Small intestine (tissue), 7 donors: ENCODE results near the gene TEAD2. TPM values are rescaled to one million over a fixed set of nuclear protein-coding genes. Genes with fewer than 3 reads are reported as not detected.

Experiments used
- DNase-seq, 2 donors: peaks; one replicate each; pipeline versions ENCODE4 v3.0.0 to v3.0.0-alpha.2; 2013
- FAIRE-seq: peaks from 2 replicates; lab custom pipeline; 2012; peaks lifted over from hg19 to GRCh38; lab: Jason Lieb, UNC
- H3K27ac ChIP-seq, 3 donors: one replicate each; pipeline ENCODE4 v1.5.1; 2013; ENCODE audit warnings: low read length in 2 of 3, mild to moderate bottlenecking in 2 of 3, control low read depth in 1 of 3, inconsistent platforms in 1 of 3, low read depth in 1 of 3, moderate library complexity in 1 of 3
- H3K27me3 ChIP-seq, 3 donors: one replicate each; pipeline ENCODE4 v1.6.1; 2013; ENCODE audit warnings: low read length in 3 of 3, inconsistent platforms in 1 of 3; ENCODE audit not compliant: control insufficient read depth in 3 of 3, insufficient read depth in 3 of 3
- H3K36me3 ChIP-seq, 3 donors: one replicate each; pipeline ENCODE4 v1.6.1; 2013; ENCODE audit warnings: low read length in 3 of 3, inconsistent platforms in 1 of 3, low read depth in 1 of 3, mild to moderate bottlenecking in 1 of 3, moderate library complexity in 1 of 3; ENCODE audit not compliant: control insufficient read depth in 3 of 3, insufficient read depth in 2 of 3
- H3K4me1 ChIP-seq, 3 donors: one replicate each; pipeline ENCODE4 v1.6.1; 2013; ENCODE audit warnings: low read length in 2 of 3, inconsistent platforms in 1 of 3, low read depth in 1 of 3, mild to moderate bottlenecking in 1 of 3, moderate library complexity in 1 of 3; ENCODE audit not compliant: control insufficient read depth in 3 of 3, insufficient read depth in 2 of 3
- H3K4me3 ChIP-seq, 3 donors: one replicate each; pipeline ENCODE4 v1.5.1; 2013; ENCODE audit warnings: low read length in 3 of 3, control low read depth in 1 of 3, inconsistent platforms in 1 of 3, low read depth in 1 of 3, mild to moderate bottlenecking in 1 of 3, moderate library complexity in 1 of 3
- H3K9me3 ChIP-seq, 2 donors: one replicate each; pipeline ENCODE4 v1.6.1; 2013; ENCODE audit warnings: low read depth in 1 of 2, low read length in 1 of 2; ENCODE audit not compliant: control insufficient read depth in 2 of 2, insufficient read depth in 1 of 2
- WGBS, 3 donors: extraction: QIAGEN DNeasy Blood & Tissue Kit; methylation state at CpG; one replicate each; pipeline ENCODE4 v1.1.7; 2013; 5-methylcytosine and 5-hydroxymethylcytosine counted together
- polyA plus RNA-seq, 4 donors: library from polyadenylated mRNA; stranded (reverse) in 3 of 4; unstranded in 1 of 4; fragments of 200-250 nt in 3 of 4; fragments of 120-200 nt in 1 of 4; gene quantifications; one replicate each; pipeline versions ENCODE4 v1.2.1 to v1.2.3, GENCODE V29; 2013
- donor health status: healthy with polysubstance abuse.
- donor health status: control.
- donor health status: control.
- donor health status: Bipolar disorder and iron deficiency.
- donor health status: healthy.

Gene TEAD2
- polyA plus RNA-seq, 4 donors, result 1.8 to 17.2 (median 8.8) TPM

DNA sequence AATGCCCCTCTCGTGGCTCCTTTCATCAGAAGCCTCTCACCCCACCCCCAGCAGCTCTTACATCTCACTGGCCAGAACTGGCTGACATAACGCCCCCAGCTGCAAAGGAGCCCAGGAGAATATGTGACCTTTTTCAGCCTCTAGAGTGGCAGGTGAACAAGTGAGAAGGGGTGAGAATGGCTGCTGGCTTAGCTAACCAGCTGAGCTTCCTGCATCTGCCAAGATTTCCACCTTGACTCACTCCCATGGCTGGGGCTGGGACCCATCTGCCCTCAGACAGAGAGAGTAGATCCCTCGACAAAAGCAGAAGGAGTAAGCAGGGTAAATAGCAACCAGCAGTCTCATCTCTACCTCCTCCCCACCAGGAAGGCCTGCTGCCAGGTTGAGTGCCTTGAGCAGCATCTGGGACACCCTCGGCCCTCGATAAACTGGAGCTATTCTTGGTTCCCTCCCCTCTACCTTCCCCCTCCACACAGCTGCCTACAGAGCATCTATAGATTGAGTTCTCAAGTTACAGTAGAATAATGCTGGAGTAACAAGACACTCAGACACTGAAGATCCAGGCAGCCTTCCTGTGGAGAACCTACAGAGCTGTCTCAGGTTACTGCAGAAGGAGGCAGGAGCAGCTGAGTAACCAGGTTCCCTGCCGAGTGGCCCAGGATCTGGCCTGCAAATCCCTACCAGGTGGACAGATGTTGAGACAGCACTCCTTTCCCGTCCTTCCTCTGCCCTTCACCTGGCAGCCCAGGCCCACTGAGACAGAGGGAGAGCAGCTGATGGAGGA is 41.4 kb upstream of the TEAD2 start:
- DNase-seq, result no peak
- Histone ChIP-seq H3K36me3 (no peaks in the 10 kb centered on the region), H3K4me3 (no peak overlapping the region), H3K27me3 (peaks cover 0 to 6% (median 0%) of the 10 kb centered on the region in 3 donors), H3K4me1 (no peaks in the 10 kb centered on the region), H3K9me3 (no peaks in the 10 kb centered on the region), H3K27ac (no peak overlapping the region)
- no peak for FAIRE-seq
- WGBS, 3 donors, result 54 to 63% (median 60%) methylated on average over 7 of the region's 7 CpGs

DNA sequence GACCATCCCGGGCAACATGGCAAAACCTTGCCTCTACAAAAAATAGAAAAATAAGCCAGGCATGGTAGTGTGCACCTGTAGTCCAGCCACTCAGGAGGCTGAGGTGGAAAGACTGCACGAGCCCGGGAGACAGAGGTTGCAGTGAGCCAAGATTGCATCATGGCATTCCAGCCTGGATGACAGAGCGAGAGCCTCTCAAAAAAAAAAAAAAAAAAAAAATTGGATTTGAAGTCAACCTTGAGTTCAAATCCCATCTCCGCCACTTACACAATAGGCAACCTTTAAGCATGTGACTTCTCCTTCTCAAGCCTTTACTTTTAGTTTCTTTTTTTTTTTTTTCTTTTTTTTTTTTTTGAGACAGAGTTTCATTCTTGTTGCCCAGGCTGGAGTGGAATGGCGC is 37.8 kb upstream of the TEAD2 start:
- Histone ChIP-seq H3K27me3 (peaks cover 0 to 2% (median 0%) of the 10 kb centered on the region in 3 donors), H3K9me3 (no peaks in the 10 kb centered on the region), H3K4me3 (no peak overlapping the region), H3K36me3 (no peaks in the 10 kb centered on the region), H3K4me1 (no peaks in the 10 kb centered on the region), H3K27ac (no peak overlapping the region)
- DNase-seq, result no peak
- FAIRE-seq, result no peak
- 89 to 96% (median 95%) methylated on average over 6 of the region's 6 CpGs for WGBS, 3 donors

DNA sequence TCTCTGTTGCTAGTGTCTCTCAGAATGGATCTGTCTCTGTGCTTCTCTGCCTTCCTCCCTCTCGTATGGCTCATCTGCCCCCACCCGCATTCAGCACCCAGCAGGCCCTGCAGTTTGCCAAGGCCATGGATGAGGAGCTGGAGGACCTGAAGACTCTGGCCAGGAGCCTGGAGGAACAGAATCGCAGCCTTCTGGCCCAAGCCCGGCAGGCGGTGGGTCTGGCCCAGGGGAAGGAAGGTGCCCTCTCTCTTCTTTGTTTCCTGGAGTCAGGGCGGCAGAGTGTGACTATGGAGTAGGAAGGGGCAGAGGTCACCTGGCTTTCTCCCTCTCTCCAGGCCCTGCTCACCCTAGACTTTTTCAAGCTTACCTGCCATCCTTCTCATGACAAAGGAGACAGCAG is 36.7 kb upstream of the TEAD2 start:
- DNase-seq, result no peak
- FAIRE-seq, result no peak

DNA sequence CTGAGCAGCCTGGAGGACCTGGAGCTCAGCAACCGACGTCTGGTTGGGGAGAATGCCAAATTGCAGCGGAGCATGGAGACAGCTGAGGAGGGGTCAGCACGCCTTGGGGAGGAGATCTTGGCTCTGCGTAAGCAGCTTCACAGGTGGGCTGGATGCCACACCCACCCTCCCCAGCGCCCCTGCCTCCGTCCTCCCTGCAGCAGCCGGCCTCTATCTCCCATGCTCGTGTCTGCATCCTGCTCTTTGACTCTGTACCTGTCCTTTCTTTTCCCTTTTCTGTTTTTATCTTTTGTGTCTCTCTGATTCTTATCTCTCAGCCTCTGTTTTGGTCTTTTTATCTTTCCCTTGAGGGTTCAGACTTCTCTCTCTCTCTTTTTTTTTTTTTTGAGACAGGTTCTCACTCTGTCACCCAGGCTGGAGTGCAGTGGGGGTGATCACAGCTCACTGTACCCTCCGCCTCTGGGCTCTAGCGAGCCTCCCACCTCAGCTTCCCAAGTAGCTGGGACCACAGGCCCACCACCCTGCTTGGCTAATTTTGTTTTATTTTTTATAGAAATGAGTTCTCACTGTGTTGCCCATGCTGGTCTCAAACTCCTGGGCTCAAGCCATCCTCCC is 35.9 kb upstream of the TEAD2 start:
- 64 to 77% (median 71%) methylated on average over 11 of the region's 11 CpGs for WGBS, 3 donors
- H3K36me3 ChIP-seq, result no peaks in the 10 kb centered on the region
- no peak overlapping the region for H3K27ac ChIP-seq
- H3K27me3 ChIP-seq, result peaks cover 0 to 16% (median 0%) of the 10 kb centered on the region in 3 donors
- H3K4me1 ChIP-seq, result no peaks in the 10 kb centered on the region
- H3K9me3 ChIP-seq, result no peaks in the 10 kb centered on the region
- FAIRE-seq, result no peak
- no peak overlapping the region for H3K4me3 ChIP-seq
- DNase-seq, result no peak

More for the DNA sequence above, 36.7 kb upstream of the TEAD2 start:
- 68 to 84% (median 76%) methylated on average over 6 of the region's 6 CpGs for WGBS, 3 donors
- Histone ChIP-seq H3K4me3 (no peak overlapping the region), H3K36me3 (no peaks in the 10 kb centered on the region), H3K9me3 (no peaks in the 10 kb centered on the region), H3K4me1 (no peaks in the 10 kb centered on the region), H3K27me3 (peaks cover 0 to 9% (median 0%) of the 10 kb centered on the region in 3 donors), H3K27ac (no peak overlapping the region)

DNA sequence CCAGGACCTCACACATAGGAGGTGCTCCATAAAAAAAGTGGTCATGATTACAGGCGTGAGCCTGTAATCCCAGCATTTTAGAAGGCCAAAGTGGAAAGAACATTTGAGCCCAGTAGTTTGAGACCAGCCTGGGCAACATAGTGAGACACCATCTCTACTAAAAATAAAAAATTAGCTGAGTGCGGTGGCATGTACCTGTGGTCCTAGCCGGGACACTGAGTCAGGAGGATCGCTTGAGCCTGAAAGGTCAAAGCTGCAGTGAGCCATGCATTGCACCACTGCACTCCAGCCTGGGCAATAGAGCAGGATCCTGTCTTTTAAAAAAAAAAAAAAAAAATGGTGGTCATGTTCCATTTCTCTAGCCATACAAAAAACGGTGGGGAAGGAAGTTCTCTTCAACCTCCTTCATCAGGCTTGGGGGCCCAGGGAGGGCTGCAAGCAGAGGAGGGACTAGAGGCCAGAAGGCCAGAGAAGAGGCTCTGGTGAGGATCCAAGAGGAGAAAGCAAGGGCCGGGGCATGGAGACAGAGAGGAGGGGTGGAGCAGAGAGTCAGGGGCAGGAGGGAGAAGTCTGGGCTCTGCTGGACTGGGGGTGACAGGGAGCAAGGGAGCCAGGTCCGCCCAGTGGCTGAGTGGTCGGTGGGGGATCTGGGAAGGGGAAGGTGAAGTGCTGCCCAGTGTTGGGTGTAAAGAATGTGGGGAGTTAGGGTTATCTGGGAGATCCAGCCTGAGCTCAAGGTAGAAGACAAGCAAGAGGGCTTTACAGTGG is 34.7 kb upstream of the TEAD2 start:
- no peaks in the 10 kb centered on the region for H3K36me3 ChIP-seq
- peaks cover 0 to 23% (median 0%) of the 10 kb centered on the region in 3 donors for H3K27me3 ChIP-seq
- H3K4me3 ChIP-seq, result no peak overlapping the region
- H3K9me3 ChIP-seq, result no peaks in the 10 kb centered on the region
- 77 to 88% (median 79%) methylated on average over 8 of the region's 8 CpGs for WGBS, 3 donors
- FAIRE-seq (no peak), DNase-seq (no peak)
- H3K4me1 ChIP-seq, result no peaks in the 10 kb centered on the region
- H3K27ac ChIP-seq, result no peak overlapping the region

DNA sequence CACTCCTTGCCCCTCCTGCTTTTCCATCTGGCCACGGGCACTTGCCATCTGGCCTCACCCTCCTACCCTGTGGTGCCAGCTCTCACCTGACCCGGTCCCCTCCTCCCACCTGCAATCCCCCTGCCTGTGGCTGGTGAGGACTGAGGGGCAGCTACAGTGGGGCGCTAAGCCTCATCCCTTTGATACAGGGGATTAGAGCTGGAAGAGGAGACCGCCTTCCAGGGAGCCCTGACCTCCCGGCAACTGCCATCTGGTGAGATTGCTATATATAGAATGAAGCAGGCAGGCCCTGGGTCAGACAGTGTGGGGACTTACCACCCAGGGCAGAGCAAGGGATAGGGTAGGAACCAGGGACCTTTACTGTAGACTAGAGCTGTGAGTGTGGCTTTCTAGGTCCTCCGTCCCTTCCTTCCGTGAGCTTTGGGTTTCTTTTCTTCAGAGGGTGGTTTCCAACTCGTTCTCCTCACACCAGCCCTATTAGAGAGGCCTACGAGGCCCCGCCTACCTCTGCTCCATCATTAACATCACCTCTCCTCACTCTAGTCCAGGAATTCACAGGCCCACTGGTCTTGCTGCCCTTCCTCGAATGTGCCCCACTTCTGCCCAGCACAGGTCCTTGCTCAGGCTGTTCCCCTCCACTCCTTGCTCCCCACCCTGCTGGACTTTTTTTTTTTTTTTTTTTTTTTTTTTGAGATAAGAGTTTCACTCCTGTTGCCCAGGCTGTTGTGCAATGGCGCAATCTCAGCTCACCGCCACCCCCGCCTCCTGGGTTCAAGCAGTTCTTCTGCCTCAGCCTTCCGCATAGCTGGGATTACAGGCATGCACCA is 33.6 kb upstream of the TEAD2 start:
- peaks cover 0 to 23% (median 0%) of the 10 kb centered on the region in 3 donors for H3K27me3 ChIP-seq
- no peak overlapping the region for H3K27ac ChIP-seq
- no peaks in the 10 kb centered on the region for H3K4me1 ChIP-seq
- no peak for DNase-seq
- no peak for FAIRE-seq
- WGBS, 3 donors, result 63 to 71% (median 65%) methylated on average over 15 of the region's 15 CpGs
- no peak overlapping the region for H3K4me3 ChIP-seq
- H3K36me3 ChIP-seq, result no peaks in the 10 kb centered on the region
- H3K9me3 ChIP-seq, result no peaks in the 10 kb centered on the region

DNA sequence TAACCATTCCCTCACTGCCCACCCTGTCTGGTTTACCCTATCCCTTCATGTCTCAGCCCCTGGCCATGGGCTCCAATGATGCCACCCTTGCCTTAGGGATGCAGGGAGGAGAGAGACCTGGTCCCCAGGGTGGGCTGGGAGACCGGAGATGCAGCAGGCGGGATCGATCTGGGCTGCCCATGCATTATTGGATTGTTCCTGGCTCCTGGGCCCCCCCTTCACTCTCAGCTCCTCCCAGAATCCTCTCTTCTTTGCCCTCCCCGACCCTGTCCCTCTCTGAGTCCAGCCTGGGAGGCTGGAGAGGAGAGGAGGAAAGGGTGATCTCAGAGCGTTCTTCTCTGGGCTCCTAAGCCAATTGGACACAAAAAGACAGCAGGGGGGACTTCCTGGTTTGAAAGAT is 31.7 kb upstream of the TEAD2 start:
- Histone ChIP-seq H3K36me3 (no peaks in the 10 kb centered on the region), H3K27me3 (peaks cover 0 to 21% (median 0%) of the 10 kb centered on the region in 3 donors), H3K4me3 (no peak overlapping the region), H3K4me1 (no peaks in the 10 kb centered on the region), H3K9me3 (no peaks in the 10 kb centered on the region), H3K27ac (no peak overlapping the region)
- DNase-seq (no peak), FAIRE-seq (no peak)
- 52 to 84% (median 63%) methylated on average over 4 to 5 of the region's 5 CpGs for WGBS, 3 donors
